NCI-H2107 treated with DMSO at 0.1 percent for 48 hours (cell line): ENCODE measurements around the gene CIB2.

Source experiments
- DNase-seq: peaks from one replicate; lab custom pipeline; 2025; ENCODE audit not compliant: unreplicated experiment; lab: John Stamatoyannopoulos, UW

CIB2 gene

DNA sequence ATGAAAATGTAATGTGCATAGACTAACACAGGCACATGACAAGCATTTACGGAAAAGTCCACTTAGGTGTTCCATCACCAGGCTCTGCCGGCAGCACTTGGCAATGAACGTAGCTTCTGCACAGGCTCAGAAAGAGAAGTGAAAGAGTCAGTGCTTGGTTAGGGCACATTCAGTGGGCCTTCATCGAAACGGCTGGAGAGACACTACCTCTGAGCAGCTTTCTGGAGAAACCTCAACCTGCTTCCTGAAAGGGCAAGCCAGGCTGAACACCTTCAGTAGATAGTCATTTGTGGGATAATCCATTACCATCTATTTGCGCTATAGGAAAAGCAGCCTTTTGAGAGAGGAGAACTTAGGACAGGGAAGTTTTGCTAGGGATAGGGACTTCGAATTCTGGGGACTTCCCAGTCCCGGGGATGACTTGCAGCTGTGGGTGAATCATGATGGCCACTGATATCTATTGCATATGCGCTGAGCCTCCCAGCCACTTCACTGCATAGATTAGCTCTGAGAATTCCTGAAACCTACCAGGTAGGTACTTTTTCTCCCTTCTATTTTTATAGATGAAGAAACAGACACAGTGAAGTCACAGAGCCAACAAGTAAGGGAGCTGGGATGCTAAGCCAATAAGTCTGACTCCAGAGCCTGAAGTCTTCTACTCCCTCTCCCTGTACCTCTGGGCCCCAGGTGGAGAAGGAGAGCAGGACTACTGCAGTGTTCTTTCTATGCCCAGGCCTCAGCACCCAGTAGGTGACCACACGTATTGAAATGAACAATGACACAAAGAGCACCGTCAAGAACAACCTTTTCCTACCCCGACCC is 43.1 kb downstream of the CIB2 start:
- no peak for DNase-seq

- DNase-seq: no peak
Observed at GRCh38 chr15:78085928-78086327, 45.3 kb downstream of the CIB2 start.

DNA sequence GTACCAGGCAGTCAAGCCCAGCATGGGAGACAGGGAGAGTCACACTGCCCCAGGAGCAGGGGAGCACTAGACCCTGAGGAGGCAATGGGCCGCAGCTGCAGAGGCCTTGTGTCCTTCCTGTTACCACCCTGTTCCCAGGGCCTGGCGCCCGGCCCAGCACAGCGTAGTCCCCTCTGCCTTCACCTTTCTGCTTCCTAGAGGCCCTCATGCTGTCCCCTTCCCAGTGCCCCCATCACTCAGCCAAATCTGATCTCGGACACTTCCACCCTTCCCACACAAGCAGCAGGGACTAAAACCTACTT is 46.8 kb downstream of the CIB2 start:
- DNase-seq: no peak

DNA sequence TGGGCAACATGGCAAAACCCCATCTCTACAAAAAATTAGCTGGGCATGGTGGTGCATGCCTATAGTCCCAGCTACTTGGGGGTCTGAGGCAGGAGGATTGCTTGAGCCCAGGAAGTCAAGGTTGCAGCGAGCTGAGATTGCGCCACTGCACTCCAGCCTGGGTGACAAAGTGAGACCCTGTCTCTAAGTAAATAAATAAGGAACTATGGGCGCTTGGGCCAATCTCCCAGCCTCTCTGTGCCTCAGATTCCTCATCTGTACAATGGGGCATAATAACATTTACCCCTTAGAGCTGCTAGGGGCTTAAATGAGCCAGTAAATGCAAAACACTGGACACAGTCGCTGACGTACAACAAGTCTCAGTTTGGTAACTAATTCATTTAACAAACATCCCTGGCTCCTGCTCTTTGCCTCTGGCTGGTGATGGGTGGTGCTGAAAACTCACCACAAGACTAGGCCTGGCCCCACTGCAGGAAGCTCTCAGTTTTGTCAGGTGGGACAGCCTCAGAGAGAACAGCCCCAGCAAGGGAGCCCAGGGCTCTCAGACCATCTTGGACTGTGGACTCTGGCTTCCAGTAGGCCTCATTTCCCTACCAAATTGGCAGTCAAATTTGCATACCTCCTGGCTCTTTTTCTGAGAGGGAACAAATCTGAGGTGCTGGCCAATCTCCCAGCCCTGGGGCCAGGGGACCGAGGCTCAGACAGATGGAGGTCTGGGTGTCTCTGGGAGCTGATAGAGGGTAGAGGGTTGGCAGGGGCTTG is 47.4 kb downstream of the CIB2 start:
- DNase-seq: no peak

DNA sequence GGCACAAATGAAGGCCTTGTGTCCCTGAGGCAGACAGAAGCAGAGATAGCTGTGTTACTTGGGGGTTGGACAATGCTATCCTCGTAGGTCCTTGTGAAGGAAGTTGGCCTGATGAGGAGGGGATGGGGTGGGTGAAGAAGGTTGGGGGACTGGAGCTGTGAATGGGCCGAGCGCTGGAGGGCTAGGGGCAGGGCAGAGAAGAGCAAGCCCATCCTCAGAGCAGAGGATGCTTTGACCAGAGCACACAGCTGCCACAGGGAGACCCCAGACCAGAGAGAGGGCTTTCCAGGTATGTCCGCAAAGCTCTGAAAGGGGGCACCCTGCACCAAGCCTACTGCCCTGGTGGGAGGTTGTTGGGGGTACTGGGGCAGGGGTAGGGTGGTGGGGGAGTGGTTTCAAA is 48.1 kb downstream of the CIB2 start:
- no peak for DNase-seq

DNA sequence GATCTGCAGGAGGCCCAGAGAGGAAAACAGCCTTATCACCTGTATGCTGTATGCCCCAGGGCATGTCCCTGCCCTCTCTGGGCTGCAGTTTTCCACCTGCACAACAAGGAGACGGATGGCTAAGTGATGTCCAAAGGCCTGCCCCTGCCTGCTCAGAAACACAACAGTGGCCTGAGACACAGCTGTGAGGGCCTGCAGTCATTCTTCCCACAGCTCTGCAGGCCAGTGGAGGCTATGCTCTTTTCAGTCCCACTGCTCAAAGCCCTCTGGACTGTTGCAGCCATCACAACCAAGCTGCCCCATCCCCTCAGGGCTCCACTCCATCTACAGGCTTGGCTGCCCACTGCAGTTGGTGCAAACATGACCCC is 48.5 kb downstream of the CIB2 start:
- DNase-seq: no peak

GRCh38 chr15:78082106-78082742 is 49.0 kb downstream of the CIB2 start:
- DNase-seq: no peak

DNA sequence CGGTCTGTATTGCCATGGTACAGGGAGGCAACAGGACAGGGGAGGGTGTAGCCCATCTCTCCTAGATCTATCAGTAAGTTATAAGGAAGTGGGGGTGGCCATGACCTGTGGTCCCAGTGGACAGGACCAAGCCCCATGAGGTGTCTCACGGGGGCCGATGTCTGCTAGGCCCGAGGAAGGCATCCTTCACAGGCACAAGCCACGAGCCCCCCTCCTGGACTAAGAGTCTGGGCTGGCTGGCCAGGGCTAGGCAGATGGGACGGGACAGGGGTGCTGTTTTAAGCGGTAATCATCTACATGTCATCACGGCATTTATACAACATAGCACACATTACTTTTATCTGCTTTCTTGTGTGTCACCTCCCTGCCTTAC is 51.2 kb downstream of the CIB2 start:
- no peak for DNase-seq

DNA sequence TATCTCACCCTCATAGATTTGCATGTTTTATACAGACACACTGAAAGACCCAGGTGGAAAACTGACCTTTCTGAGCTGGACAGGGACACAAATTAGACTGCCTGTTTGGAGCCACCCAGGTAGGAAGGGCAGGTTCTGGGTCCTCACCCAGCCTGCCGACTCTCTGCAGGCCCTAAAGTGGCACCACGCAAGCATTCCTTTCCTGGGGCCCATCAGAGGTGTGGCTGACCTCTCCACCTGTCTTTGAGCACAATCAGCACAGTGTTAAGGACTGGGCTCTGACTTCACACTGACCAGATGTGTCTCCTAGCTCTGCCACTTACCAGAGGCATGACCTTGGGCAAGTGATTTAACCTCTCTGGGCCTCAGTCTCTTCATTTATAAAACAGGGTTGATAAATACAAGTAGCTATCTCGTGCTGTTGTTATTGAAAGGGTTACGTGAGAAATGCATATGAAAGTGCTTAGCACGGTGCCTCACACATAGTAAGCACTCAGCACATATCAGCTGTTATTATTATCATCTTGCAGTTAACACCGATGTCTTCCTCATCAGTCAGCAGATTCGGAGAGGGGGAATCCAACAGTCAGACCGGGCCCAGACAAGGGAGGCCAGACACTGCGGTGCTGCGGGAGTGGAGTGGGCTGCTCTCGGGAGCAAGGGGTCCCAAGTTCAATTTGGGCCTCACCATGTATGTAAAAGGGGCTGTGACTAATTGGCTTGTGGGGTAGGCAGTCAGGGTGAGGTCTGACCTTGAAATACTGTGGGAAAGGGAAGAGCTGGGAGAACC is 51.8 kb downstream of the CIB2 start:
- DNase-seq: no peak

DNA sequence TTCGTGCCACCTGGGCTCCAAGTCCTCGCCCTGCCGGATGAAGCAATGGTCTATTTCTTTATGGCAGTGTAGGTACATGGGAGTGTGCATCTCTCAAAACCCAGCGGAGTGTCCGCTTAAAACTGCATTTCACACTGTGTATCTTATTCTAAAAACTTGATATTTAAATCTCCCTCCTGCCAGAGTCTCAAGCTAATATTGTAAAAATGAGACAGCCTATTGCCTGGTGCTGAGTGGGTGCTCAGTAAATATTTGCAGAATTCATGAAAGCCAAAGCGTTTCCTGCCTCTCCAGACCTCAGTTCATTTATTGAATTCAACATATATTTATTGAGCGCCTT is 53.4 kb downstream of the CIB2 start:
- no peak for DNase-seq

- DNase-seq: no peak
Observed at GRCh38 chr15:78077053-78077870, 54.0 kb downstream of the CIB2 start, which contains the start of gene TBC1D2B. Gene TBC1D2B, minus strand, starts transcription at chr15:78077711. Its CDS starts 59 bp downstream, at chr15:78077652.

GRCh38 chr15:78076231-78077052 is 54.8 kb downstream of the CIB2 start:
- DNase-seq: no peak

DNA sequence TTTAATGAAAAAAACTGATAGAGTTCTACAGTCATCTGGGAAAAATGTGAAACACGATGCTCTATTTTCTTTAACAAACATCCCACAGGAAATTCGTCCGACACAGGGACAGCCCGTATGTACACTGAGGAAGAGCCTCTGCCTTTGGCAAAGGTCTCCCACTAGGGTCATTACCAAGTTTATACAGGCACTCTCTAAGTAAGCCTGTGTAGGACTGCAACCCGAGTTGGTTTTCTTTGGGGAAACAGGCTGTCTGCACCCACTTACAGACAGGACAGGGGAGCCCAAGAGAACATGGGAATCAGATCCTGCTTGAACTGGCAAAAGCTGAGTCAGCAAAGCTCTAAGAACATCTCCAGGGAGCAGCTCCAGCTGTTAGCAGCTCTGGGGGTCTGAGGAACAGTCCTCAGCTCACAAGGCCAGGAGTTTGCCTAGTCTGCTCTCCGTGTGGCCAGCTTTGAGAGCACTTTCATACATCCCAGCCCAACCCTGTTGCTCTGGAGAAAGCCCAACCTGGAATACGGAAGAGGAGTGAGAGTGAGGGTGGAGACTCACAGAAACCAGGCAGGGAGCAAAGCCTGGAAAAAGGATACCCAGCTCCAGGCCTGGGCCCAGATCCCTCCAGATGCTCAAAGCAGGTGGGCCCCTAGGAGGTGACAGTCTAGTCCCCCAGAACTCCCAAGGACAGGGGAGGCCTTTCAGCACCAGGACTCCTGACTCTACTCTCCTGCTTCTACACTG is 55.6 kb downstream of the CIB2 start:
- peak; percentile 27 for DNase-seq

DNA sequence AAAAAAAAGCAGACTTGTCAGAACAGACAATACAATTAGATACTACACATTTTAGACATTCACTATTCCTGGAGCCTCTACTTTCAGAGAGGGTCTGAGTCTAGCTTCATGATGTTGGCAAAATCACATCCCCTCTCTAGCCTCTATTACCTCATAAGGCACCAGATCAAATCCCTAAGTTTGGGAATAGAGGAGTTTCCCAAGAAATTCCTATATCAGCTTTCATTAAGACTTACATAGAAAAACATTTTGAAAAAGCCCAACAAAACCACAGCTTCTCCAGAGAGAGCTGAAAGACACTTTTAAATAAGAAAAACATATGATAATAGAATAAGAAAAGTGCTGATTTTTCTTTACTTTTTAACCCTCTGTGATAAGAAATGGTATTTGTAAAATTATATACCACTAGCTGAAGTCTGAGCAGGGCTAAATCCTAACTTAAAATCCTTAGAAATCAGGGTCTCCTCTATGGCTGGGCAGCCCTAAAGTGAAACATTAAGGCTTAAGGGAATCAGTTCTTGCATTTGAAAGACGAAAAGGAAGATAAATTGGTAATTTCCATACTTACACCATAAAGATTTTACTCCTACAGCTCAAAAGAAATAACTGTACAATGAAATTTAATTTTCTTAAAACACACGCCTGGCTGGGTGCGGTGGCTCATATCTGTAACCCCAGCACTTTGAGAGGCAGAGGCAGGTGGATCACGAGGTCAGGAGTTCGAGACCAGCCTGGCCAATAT is 58.0 kb downstream of the CIB2 start:
- no peak for DNase-seq

GRCh38 chr15:78072080-78072892 is 59.0 kb downstream of the CIB2 start:
- no peak for DNase-seq

DNA sequence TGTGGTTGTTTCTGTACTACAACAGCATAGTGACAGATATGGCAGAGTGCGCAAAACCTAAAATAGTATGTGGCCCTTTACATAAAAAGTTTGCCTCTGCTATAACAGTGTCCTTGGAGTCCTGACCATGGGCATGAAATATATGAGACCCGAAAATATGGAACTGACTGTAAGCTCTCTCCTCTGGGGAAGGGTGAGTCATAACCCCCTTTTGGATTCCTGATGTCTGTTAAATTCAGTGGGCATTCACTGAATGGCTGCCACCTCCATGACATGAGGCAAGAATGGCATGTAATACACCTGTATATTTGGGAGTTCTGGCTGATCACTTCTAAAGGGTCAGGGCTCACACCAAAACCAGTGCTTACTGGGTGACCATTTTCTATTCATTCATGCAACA is 59.9 kb downstream of the CIB2 start:
- no peak for DNase-seq

GRCh38 chr15:78070049-78070700 is 61.1 kb downstream of the CIB2 start:
- no peak for DNase-seq
